ENCODE data around the gene TAF11. TPM values are rescaled to one million over a fixed set of nuclear protein-coding genes. Genes with fewer than 3 reads are reported as not detected.

TAF11 gene
- total RNA-seq, 1 donor from 2014 or later = 18.1 TPM

DNA sequence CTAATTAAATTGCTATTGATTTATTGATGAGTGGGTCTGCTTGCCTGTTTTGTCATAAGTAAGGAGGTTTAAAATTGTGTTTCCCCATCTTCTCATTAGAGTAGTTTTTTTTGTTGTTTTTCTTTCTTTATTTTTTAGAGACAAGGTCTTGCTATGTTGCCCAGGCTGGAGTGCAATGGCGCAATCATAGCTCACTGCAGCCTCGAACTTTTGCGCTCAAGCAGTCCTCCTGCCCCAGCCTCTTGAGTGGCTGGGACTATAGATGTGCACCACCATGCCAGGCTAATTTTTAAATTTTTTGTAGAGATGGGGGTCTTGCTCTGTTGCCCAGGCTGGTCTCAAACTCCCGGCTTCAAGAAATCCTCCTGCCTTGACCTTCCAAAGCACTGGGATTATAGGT, 32.3 kb upstream of the TAF11 start:
- DNase-seq = no peak
- Histone ChIP-seq H3K4me1 (peaks cover 57% of the 10 kb centered on the region), H3K36me3 (no peaks in the 10 kb centered on the region), H3K9me3 (replicated peaks) (no peaks in the 10 kb centered on the region), H3K27ac (replicated peaks) (peak overlapping the region; percentile 66), H3K27me3 (ENCODE audit: low read depth) (no peaks in the 10 kb centered on the region), H3K4me3 (no peak overlapping the region)
- TF ChIP-seq, protein P1, sequence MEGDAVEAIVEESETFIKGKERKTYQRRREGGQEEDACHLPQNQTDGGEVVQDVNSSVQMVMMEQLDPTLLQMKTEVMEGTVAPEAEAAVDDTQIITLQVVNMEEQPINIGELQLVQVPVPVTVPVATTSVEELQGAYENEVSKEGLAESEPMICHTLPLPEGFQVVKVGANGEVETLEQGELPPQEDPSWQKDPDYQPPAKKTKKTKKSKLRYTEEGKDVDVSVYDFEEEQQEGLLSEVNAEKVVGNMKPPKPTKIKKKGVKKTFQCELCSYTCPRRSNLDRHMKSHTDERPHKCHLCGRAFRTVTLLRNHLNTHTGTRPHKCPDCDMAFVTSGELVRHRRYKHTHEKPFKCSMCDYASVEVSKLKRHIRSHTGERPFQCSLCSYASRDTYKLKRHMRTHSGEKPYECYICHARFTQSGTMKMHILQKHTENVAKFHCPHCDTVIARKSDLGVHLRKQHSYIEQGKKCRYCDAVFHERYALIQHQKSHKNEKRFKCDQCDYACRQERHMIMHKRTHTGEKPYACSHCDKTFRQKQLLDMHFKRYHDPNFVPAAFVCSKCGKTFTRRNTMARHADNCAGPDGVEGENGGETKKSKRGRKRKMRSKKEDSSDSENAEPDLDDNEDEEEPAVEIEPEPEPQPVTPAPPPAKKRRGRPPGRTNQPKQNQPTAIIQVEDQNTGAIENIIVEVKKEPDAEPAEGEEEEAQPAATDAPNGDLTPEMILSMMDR (IDR thresholded peaks at IDR 0.05; ENCODE audit: borderline replicate concordance) = no peak
- intact Hi-C loops (cut with micrococcal nuclease) = no loop called here

DNA sequence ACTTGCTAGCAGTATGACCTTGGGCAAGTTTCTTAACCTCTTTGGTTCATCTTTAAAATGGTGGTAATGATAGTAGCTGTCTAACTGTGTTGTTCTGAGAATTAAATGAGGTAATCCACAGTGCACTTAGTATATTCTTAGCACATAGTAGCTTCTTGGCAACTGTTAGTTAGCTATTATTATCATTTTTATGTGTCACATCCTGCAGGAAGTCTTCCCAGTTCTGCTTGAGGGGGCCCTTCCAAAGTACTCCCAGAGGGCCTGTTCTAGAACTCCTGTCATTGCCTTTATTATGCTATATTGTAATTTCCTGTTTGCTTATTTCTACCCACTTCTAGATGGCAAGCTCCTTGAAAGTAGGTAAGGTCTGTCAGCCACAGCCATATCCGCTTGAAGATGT, 31.8 kb upstream of the TAF11 start:
- H3K4me1 ChIP-seq = peaks cover 61% of the 10 kb centered on the region
- H3K27me3 ChIP-seq (ENCODE audit: low read depth) = no peaks in the 10 kb centered on the region
- intact Hi-C loops (cut with micrococcal nuclease) = no loop called here
- no peaks in the 10 kb centered on the region for H3K9me3 ChIP-seq (replicated peaks)
- H3K4me3 ChIP-seq = no peak overlapping the region
- H3K36me3 ChIP-seq = no peaks in the 10 kb centered on the region
- no peak for DNase-seq
- peak overlapping the region; percentile 66 for H3K27ac ChIP-seq (replicated peaks)
- TF ChIP-seq, protein P1 (IDR thresholded peaks at IDR 0.05; ENCODE audit: borderline replicate concordance) = no peak

DNA sequence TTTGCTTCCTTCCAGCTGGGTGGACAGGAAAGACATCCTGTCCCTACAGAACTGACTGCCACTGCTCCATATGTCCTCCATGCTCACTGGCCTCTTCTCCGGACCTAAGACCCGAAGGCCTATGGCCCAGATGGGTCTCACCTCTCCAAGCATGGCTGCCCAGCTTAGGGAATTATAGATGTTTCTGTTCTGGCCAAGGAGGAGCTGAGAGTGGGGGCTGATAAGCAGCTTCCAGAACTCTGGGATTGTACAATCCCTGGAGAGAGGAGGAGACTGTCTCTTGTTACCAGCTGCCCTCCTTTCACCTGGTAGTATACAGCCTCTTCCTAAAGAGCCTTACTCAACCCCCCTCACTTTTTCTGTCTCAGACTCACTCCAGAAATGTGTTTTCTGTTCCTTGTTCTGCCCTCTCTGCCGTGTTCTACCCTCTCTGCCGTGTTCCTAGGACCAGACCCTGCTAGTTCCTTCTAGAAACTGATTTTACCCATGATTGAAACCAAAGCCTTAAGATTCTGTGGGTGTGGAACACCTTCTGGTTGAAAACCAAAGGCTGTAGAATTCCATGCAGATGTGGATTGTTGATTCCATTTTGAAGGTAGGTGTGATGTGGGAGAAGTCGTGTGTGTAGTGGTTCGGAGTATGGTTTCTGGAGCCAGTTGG, 29.9 kb upstream of the TAF11 start:
- intact Hi-C loops (cut with micrococcal nuclease) = no loop called here
- no peaks in the 10 kb centered on the region for H3K36me3 ChIP-seq
- TF ChIP-seq, protein P1 (IDR thresholded peaks at IDR 0.05; ENCODE audit: borderline replicate concordance) = no peak

DNA sequence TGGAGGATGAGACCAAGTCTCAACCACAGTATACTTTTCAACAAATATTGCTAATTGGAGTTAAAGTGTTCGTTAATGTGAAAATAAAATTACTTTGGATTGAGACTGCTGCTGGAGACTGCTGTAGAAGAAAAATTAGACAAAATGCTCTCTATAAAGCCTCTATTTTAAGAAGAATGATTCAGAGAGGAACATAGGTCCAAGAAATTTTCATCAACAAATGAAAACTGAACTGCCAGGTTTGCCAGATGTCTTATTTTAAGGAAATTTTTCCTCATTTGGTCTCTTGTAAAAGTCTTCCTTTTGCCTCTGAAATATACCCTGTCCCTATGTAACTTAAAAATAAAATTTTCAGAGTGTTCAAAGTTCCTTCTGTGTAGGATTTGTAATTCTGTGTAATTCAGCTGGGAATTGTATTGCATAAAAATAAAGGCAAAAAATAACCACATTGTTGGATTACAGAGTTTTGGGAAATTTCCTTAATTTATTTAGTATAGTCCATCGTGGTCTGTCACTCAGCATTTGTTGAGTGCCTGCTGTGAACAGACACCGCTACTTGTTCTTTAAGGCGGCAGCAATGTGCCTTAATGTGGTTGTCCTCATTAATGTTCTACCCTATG, 28.6 kb upstream of the TAF11 start:
- H3K9me3 ChIP-seq (replicated peaks) = no peaks in the 10 kb centered on the region
- no peaks in the 10 kb centered on the region for H3K27me3 ChIP-seq (ENCODE audit: low read depth)
- no peak for DNase-seq
- no peak overlapping the region for H3K4me3 ChIP-seq
- H3K36me3 ChIP-seq = no peaks in the 10 kb centered on the region
- intact Hi-C loops (cut with micrococcal nuclease) = no loop called here
- peak overlapping the region; percentile 71 for H3K27ac ChIP-seq (replicated peaks)
- TF ChIP-seq, protein P1 (IDR thresholded peaks at IDR 0.05; ENCODE audit: borderline replicate concordance) = no peak
- H3K4me1 ChIP-seq = peaks cover 73% of the 10 kb centered on the region

More for the DNA sequence above, 29.9 kb upstream of the TAF11 start:
- Histone ChIP-seq H3K4me3 (no peak overlapping the region), H3K27ac (replicated peaks) (peak overlapping the region; percentile 71), H3K4me1 (peaks cover 65% of the 10 kb centered on the region), H3K9me3 (replicated peaks) (no peaks in the 10 kb centered on the region), H3K27me3 (ENCODE audit: low read depth) (no peaks in the 10 kb centered on the region)
- DNase-seq = no peak

DNA sequence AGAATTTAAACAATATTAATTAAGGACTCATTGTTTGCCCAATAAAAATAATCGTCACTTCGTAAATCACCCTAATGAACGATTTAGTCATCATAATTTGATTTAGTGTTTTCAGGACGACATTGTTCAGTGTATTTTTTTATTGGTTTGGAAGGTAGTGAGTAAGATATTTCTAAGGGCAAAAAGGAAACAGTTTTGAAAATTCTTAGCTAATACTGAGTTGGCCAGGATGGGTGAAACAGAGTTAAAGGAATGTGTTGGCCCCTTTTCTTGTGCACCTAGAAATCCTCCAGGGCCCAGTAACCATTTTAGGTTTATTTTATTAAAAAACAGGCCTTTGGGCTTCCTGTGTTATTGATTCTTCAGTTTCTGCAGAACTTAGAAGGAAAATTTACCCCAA, 26.5 kb upstream of the TAF11 start:
- TF ChIP-seq, protein P1 (IDR thresholded peaks at IDR 0.05; ENCODE audit: borderline replicate concordance) = no peak
- H3K27ac ChIP-seq (replicated peaks) = peak overlapping the region; percentile 11
- no peaks in the 10 kb centered on the region for H3K9me3 ChIP-seq (replicated peaks)
- DNase-seq = no peak
- no peak overlapping the region for H3K4me3 ChIP-seq
- H3K36me3 ChIP-seq = no peaks in the 10 kb centered on the region
- H3K4me1 ChIP-seq = peaks cover 71% of the 10 kb centered on the region
- intact Hi-C loops (cut with micrococcal nuclease) = no loop called here
- no peaks in the 10 kb centered on the region for H3K27me3 ChIP-seq (ENCODE audit: low read depth)

All from left ventricle myocardium inferior (tissue), 1 donor.